NCI-H226 (cell line): ENCODE measurements around the gene LMO1.

Experiments
- DNase-seq: peaks from one replicate; pipeline ENCODE4 v3.0.0-alpha.2; 2015

The LMO1 gene

DNA sequence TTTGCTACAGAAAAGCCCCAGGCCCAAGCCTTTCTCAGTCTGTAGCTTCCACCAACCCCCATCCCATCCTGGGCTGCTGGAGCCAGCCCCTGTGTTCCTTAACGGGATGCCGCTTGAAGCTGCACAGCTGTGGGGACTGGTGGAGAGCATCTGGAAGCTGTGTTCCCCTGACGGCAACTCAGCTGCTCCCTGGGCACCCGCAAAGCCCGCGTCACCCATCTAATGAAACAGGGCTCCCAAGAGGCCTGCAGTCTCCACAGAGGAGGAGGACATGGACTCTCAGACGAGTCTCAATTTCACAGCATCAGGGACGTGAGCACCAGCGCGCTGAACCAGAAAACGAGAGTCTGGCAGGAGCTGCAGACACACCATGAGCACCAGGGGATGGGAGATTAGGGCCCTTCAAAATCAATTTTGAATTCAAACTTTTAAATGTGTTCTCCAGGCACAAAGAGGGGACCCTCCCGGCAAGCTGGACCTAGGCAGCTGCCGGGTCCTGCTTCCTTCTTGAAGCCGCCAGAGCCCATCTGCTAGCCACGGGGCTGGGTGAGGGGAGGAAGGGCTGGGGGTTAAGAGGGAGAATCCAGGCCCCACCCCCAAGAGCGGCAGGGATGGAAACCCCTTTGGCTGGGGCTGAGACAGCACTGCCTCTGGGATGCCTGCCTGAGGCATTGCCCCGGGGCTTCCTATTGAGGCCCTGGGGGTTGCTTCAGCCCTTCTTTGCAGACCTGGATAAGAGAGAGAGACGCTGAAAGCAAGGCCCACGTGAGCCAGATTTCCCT lies 21.0 kb downstream of the LMO1 start:
- DNase-seq: no peak

DNA sequence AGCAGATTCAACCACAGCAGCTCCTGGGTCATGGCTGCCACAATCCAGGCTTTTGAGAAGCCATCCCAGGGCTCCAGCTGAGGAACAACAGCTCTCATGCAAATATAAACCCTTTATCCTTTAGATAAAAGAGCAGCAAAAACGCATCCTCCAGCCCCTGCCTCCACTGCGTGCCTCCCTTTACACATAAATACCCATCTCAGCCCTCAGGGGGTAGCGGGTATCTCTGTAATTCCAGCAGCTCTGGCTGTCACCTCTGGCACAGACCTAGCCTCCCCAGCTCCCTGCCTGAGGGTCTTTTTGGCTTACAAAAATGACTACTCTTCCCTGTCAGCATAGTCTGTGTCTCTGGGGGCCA lies 21.6 kb downstream of the LMO1 start:
- no peak for DNase-seq

DNA sequence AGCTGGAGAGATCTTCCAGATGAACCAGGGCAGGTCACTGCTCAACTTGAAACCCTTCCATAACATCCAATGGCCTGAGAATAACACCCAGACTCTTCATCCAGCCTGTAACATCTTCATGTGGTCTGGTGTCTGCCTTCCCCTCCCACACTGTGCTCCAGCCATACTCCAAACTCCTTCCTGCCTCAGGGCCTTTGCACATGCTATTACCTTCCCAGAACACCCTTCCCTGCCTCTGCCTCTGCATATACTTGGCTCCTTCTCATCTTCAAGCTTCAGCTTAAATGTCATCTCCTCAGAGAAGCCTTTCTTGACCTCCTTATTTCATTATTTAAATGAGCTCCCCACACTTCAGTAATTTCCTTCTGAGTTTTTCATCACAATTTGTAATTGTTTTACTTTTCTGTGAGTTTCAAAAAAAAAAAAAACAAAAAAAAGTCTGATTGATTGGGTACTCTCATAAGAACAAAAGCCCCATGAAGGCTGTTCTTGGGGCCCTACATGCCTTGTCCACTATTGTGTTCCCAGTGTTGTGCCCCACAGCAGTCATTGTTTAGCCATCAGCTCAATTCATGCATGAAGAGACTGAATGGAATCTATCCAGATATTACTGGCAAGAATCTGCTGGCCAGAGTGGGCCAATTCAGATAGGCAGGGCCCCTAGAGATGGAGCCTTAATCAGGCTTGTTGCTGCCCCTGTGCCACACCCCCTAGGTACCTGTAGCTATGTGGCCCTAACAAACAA lies 22.1 kb downstream of the LMO1 start:
- DNase-seq: no peak

DNA sequence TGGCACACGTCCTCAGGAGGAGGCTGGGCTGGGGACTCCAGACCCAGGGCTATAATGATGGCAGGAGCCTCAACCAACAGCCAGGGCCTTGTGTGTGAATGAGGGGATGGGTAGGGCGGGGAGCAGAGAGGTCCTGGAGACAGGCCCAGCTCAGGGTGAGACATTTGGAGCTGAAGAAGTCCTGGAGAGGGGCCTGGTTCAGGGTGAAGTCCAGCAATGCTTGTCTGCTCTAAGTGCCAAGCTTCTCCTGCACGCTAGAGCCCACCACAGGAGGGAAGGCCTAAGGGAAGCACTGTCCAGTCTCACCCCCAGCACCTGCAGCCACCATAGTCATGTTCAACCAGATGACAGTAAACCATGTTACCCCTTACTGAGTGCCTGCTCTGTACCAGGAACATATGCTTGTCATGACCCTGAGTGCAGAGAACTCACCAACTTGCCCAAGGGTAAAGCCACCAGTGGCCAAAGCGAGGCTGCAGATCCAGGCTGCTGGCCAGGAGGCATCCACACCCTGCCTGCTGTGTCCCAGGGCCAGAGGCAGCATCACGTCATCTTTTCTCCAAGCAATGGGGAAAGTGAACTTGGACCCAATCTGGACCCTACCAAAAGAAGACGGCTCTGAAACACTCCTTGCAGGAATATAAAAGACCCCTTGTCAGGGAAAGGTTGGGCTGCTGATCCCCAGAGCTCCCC lies 24.0 kb downstream of the LMO1 start:
- no peak for DNase-seq

DNA sequence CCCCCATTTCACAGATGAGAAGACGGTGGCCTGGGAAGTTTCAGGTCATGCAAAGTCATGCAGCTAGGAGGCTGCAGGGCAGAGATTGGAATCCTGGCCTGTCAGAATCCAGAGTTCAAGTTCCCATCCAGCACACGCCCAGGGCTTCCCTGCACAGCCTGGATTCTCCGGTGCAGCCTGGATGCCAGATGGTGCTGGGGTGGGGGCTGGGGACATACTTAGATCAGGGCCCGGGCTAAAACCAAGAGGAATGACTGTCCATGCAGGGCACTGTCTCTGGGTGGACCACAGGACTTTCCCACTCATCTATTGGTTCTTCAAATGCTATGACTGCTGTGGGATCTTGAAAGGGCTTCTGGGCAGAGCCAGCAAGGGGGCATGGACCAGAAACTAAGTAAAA lies 24.6 kb downstream of the LMO1 start:
- no peak for DNase-seq

DNA sequence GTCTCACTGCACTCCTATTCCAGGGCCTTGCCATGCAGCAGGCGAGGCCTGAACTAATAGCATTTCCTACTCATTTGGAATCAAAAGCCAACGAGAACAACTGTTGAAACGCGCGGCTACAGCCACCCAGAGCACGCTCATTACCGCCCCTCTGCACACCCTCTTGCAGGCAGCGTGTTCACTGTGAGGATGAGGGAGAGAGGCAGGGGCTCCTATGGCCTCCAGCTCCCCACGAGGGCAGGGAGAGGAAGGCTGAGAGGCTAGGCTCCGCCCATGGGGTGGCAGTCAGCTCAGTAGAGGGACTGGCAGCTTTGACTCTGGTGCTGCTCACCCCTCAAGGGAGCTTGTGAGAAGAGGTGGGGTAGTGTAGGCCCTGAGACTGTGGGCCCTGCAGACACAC lies 26.2 kb downstream of the LMO1 start:
- no peak for DNase-seq

DNA sequence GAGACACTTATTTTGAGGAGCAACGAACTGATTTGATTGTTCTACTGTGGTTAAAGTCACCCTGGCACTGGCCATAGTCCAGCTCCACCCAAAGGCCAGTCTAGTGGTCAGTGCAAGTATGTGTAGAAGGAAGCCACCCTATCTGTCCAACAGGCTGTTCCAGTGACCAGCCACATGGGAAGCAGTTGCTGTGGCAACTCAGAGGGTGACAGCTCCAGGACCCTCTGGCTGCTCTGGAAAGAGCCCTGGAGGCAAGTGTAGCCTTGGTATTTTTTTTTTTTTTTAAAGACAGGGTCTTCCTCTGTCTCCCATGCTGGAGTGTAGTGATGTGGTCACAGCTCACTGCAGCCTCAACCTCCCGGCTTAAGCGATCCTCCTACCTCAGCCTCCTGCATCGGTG lies 27.8 kb downstream of the LMO1 start:
- DNase-seq: no peak

DNA sequence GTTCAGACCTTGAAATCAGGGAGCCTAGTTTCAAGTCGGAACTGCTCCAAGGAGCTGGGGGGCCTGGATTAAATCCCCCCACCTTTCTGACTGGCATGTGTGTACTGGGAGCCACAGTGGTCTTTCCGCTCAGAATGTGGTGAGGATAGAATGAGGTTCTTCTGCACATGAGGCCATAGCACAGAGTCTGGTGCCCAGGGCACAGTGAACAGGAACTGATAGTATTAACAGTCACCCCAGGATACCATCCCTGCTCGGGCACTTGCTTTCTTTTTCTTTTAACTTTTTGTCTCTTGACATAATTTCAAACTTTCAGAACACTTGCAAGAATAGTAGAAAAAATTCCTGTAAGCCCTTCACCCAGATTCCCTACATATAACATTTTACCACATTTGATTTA lies 28.8 kb downstream of the LMO1 start:
- no peak for DNase-seq

DNA sequence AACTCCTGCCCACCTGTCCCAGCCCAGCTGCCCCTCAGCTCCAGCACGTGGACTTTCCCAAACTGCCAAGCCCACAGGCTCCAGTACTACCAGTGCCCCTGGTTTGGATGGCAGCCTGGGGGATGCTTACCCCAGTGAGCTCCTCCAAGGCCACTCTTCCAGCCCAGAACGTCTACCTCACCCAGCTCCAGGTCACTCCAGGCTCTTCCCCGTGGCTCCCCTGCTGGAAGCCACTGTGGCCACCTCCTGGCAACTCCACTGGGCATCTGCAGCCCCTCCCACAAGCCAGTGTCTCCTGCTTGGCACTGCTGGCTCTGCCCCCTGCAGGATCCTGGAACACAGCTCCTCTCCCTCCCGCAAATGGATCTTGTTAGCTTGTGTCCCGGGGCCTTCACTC lies 29.3 kb downstream of the LMO1 start:
- no peak for DNase-seq

DNA sequence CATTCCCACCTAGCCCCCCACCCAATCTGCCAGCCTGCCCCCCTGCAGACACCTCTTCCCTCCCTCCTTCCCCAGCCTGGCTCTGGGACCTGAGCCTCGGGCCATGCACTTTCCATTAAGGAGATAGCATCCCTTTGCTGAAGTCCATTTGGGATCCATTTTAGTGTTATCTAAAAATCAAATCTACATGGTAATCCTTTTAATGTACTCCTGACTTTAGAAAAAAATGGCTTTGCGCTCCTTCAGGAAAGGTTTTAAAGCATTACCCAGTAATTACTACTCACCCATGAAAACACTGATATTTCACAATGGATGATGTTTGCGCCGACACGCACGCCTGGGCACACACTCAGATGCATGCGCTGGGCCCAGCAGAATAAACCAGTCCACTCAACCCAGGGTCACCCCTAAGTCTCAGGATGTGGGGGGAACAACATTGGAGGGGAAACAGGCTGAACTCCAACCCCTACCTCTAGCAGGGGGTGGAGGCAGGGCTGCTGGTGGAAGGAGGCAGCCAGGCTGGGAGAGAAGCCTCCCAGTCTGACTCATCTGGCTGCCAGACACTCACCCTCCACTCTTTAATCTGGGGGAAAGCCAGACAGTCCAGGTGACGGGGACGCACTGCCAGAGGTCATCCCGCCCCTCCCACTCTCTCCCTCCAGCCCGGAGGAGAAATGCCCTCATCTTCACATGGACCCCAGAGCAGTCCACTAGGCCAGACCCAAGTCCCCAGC lies 29.8 kb downstream of the LMO1 start:
- DNase-seq: peak; percentile 61

DNA sequence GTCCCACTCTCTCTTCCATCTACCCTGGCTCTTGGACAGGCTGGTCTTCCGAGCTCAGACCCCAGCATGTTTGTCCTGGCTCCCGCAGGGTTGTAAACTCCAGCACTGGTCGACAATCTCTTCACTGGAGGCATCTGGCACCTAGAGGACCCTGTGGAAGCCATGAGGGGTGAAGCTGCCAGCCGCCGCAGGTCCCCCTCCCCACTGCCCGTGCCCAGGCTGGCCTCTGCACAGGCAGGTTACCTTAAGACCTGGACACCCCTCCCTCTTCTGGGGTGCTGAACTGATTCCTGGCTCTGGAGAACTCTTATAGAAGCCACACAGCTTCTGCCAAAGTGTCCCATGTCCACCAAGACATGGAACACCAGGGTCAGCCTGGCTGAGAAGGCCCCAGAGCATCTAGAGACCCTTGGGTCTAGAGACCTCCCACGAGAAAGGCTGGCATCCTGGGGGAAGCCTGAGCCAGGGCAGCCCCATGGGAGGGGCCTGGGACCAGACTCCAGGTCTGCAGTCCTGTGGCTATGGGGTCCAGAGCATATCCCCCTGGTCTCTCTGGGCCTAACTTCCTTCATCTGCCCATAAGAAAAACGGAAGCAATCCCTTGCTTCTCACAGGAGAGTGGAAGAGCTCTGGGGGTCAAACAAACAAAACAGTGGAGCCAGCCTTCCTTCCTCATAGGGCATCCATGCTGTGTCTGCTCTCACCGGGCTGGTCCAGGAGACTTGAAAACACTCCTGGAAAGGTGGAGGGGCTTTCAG lies 30.6 kb downstream of the LMO1 start:
- no peak for DNase-seq

DNA sequence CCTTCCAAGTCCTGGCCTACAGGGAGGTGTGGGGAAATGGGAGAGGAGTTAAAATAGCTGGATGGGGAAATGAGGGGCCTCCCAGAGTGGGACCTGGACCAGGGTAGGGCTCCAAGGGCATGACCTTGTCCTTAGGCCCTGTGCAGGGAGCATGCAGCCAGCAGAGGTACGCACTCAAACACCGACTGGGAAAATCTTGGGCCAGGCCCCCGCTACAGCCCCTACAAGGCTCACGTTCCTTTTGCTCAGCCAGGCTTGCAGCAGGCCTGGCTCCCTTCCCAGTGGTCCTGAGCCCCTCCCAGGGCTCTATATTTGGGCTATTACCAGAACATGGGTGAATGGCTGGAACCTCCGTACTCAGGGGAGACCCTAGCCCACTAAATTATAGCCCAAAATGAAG lies 31.3 kb downstream of the LMO1 start:
- no peak for DNase-seq

DNA sequence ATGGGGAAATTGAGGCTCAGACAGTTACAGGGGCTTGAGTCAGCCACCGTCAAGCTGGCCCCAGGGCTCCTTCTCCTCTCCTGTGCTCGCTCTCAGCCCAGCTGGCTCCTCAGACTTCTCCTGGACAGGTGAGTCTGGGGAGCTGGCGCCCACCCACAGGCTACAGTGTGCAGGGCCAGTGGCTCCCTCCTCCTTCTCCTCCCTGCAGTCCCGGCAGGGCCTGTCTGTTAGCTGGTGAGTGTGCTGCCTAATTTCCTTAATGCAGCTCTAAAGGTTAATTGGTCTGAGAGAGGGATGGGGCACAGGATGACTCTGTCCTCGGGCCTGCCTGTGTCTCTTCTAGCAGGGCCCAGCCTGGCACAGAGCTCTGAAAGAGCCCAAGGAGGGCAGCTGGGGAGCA lies 31.7 kb downstream of the LMO1 start:
- DNase-seq: no peak

DNA sequence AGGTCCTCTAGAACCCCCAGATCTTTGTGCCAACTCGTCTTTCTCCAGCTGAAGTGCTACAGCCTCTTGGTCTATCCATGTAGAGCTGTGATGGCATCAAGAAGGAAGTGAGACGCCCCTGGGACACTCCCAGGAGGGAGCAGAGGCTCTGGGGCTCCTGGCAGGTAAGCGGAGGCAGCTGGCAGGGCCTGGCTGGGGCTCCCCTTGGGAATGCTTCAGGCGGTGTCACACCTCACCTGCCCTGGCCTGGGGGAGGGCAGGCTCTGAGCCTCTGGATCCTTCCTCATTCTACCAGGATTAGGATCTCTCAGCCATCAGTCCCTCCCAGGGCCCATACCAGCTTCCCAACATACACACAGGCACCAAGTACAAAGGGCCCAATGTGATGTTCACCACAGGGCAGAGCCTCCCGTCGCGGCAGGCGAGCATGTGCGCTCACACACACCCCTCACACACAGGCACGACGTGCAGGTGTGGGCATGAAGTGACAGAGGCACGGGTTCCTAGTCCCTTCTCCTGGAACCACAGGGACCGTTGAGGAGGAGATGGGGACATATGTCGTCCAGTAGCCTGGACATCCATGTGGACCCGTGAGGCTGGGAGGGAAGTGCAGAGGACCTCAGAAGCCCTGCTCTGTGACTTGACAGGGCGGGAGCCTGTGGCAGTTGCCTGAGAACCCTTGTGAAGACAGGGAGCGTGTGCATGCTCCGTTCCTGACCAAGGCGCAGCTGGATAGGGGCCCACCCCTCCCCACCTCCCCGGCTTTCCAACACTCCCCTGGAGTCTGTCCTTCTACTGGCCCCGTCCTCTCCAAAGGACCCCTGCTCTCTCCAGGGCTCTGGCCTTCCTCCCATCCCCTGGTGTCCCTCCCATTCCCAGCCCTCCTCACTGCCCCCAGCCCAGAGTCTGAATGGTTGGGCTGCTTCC lies 32.5 kb downstream of the LMO1 start:
- DNase-seq: no peak

DNA sequence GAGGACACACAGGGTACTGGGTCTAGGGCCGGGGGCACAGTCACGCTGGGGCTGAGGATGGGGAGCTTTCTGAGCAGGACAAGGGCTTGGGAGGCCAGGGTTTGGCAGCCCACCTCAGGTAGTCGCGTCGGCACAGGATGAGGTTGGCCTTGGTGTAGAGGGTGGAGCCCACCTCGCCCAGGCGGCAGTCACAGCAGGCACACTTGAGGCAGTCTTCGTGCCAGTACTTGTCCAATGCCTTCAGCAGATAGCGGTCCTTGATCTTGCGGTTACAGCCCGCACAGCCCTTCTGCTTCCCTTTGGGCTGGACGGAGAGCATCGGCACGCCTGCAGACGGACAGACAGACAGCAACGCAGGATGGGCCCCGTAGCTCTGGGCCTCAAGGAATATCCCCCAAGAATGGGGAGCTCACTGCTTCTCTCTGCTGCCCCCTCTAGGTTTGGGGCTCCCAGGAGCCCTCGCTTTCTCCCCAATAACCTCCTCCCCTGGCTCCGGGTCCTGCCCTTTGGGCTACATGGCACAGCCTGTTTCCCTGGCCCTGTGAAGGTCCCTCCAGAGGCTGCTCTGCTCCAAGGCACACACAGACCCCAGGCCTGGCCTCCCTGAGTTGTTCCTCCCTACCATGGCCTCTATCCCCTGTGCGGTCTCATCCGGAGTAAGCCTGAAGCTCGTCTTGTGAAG lies 33.4 kb downstream of the LMO1 start:
- no peak for DNase-seq

DNA sequence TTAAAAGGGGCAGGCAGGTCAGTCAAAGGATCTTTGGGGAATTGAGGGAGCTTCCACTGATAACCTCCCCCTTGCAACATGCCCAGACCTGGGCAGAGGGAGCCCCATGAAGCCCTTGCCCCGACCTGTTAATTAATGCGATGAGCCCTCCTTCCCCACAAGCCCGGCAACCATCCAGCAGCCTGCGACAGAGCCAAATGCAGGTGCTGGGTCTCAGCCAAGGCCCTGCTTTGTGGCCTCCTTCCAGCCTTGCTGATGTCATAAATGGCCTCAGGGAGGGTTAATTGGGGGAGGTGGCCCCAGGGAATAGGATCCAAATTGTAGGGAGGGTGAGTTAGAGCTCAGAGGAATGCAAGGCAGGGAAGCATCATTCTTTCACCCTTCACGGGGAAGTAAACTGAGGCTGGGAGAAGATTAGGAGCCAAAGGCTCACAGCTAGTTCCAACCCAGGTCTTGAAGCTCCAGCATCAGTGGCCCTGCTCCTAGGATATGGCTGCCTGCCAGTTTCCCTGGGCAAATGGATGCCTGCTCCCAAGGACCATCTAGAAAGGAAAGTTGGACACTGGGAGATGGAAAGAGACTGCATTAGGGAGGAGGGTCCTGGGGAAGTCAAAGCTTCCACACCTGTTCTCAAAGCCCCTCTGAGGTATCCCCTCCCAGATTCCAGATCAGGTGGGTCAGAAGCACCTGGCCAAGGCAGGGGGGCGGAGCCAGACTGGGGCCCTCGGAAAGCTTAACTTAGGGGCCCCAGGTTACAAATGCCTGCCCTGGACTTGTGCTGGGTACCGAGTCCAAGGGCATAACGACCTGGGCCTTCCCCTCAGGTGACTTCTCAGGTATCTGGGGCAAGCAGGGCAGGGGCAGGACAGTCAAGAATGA lies 34.1 kb downstream of the LMO1 start:
- DNase-seq: peak; percentile 17

DNA sequence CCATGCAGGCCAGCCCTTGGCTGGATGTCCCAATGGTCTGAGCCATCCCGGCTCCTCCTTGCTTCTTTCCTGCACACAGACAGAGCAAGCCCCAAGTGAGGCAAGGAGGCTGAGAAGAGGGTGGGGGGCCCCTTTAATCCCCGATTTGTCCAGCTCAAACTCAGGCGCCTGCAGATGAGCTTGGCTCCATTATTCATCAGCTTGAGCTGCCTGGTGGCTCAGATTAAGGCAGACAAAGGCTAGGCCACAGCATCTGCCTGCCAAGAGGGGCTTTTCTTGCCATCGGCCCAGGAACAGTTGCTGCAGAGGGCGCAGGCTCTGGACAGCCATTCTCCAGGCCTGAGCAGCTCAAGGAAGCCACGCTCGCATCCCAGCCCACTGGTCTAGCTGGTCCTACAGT lies 35.4 kb downstream of the LMO1 start:
- no peak for DNase-seq

DNA sequence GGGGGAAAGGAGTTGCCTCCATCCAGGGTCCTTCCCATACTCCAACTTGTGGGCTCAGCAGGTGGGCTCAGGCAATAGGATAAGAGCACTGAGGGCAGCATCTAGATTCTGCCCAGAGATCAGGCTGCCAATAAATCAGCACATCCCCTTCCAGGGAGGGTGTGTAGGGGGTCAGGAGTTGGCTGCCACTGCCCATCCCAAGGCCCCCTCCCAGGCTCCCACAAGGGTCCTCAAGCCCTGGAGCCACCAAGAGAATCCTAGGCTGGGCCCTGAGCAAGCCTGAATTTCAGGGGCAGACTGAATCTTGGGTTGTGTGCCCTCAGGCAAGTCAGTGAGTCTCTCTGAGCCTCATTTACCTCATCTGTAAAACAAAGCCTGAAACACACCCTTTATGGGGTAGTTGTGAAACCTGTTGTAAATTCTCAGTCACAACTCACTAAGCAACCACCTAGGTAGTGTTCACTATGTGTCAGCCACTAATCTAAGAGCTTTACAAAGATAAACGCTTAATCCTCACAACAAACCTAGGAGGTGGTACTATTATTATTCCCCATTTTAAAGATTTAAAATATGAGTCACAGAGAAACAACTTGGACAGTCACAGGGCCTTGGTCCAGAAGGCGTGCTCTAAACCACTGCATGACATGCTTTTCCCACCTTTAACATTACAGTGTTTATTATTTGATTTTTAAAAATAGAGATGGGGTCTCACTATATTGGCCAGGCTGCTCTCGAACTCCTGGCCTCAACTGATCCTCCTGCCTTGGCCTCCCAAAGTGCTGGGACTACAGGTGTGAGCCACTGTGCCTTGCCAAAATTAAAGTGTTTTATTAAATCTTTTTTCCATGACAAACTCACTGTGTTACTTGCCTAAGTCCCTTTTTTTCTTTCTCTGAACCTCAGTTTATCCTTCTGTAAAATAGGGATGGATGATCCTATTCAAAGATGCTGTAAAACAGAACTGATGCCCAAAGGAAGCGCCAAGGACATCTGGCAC lies 36.2 kb downstream of the LMO1 start:
- DNase-seq: peak; percentile 78
